Hepatocyte (in vitro differentiated cells): ENCODE measurements around the gene APOLD1.

Experiments
- EZH2phosphoT487 ChIP-seq: fragments of 200-600 bp; sonication (generic); IDR thresholded peaks from one replicate; pipeline ENCODE4 v1.6.1; 2018; ENCODE audit warnings: antibody characterized with exemption, mild to moderate bottlenecking, low read depth, moderate library complexity; ENCODE audit not compliant: unreplicated experiment, severe bottlenecking
- TF ChIP-seq, protein P1 (sequence below): fragments of 200-600 bp; sonication (generic); IDR thresholded peaks from 2 replicates; pipeline ENCODE4 v1.5.1; 2016; ENCODE audit warnings: antibody characterized with exemption, mild to moderate bottlenecking; ENCODE audit not compliant: poor library complexity

DNA sequence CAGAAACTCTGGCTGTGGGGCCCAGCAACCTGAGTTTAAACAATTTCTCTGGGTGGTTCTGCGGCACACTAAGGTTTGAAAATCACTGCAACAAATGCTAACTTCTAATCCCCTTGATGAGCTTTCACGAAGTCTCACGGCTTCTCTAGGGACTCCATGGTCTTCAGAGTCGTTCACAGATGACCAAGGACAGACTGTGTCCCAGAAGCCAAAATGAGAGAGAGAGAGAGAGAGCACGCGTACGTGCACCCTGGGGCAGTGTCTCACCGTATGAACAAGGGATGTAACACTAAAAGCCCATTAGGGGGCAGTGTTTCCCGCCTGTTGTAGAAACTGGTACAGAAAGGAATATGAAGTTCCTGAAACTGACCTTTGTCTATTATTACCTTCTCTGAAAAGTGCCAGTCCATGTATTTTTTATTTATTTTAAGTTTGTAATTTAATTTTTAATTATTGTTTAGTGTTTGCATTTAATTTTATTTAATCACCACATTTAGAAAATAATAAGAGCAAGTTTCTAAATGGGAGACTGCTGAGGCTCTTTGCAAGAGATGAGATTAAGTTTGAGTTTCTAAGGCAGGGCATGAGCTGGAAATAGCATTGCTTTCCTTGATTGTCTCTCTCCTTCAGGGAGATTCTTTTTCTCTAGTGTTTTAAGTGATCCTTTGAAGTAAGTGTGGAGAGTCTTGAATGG lies 3.4 kb downstream of the APOLD1 start:
- TF ChIP-seq, protein P1, sequence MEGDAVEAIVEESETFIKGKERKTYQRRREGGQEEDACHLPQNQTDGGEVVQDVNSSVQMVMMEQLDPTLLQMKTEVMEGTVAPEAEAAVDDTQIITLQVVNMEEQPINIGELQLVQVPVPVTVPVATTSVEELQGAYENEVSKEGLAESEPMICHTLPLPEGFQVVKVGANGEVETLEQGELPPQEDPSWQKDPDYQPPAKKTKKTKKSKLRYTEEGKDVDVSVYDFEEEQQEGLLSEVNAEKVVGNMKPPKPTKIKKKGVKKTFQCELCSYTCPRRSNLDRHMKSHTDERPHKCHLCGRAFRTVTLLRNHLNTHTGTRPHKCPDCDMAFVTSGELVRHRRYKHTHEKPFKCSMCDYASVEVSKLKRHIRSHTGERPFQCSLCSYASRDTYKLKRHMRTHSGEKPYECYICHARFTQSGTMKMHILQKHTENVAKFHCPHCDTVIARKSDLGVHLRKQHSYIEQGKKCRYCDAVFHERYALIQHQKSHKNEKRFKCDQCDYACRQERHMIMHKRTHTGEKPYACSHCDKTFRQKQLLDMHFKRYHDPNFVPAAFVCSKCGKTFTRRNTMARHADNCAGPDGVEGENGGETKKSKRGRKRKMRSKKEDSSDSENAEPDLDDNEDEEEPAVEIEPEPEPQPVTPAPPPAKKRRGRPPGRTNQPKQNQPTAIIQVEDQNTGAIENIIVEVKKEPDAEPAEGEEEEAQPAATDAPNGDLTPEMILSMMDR: peak; percentile 78
- no peak for TF ChIP-seq EZH2phosphoT487
